ENCODE data around the gene STRADB. TPM values are rescaled to one million over a fixed set of nuclear protein-coding genes. Genes with fewer than 3 reads are reported as not detected.
A peak's percentile ranks its signal among the peaks of the same experiment; 100 is the strongest.

Gene STRADB
- total and polyA plus RNA-seq, 2 of the 4 experiments (the other 2 are of a cell fraction), result 14.9 to 31.5 TPM

- in situ Hi-C loops (cut with MboI; ENCODE audit: low sequenced_read_pairs) (no loop called here), intact Hi-C loops (cut with micrococcal nuclease) (no loop called here), dilution Hi-C loops (cut with HindIII; ENCODE audit: low sequenced_read_pairs, unreplicated experiment) (no loop called here)
- H3K27ac ChIP-seq (ENCODE audit: insufficient read depth, low read length), result peak overlapping the region; percentile 68
- no TSS peak for BruUV-seq (replicated peaks)
- CTCF ChIA-PET, result interaction anchor here (0.6 to 1.2 kb wide), 2 partner anchors 13 to 242 kb away, joined by 3 to 4 read pairs; no protein-coding TSS in a partner anchor
- no peaks in the 10 kb centered on the region for H3K27me3 ChIP-seq (ENCODE audit: control insufficient read depth, insufficient read depth, low read length)
- peaks cover 2% of the 10 kb centered on the region; the same call in 1 of the 2 replicates for H3K9me3 ChIP-seq (ENCODE audit: control insufficient read depth, insufficient read depth, low read length)
- no peak overlapping the region for H3K23ac ChIP-seq (ENCODE audit: low read depth, low read length)
- ATAC-seq (ENCODE audit: low read depth) (peak; percentile 68), DNase-seq (peak; percentile 20)
- TF ChIP-seq BHLHE40 (IDR thresholded peaks at IDR 0.05; ENCODE audit: low read depth, low read length) (no peak), NFE2L2 (IDR thresholded peaks at IDR 0.05; ENCODE audit: low read depth, low read length) (no peak), CEBPB (IDR thresholded peaks at IDR 0.05; ENCODE audit: low read depth, low read length) (no peak), MAFK (IDR thresholded peaks at IDR 0.05; ENCODE audit: low read depth, low read length) (no peak), CTCF (conservative IDR thresholded peaks at IDR 0.05; ENCODE audit: low read depth, low read length) (no peak), SMC3 (IDR thresholded peaks at IDR 0.05; ENCODE audit: low read depth, low read length) (no peak), RFX5 (IDR thresholded peaks at IDR 0.05; ENCODE audit: low read depth, low read length) (no peak)
- H2BK15ac ChIP-seq (ENCODE audit: low read depth, low read length), result no peak overlapping the region; the same call in 2 of the 3 replicates
- H2BK20ac ChIP-seq (ENCODE audit: low read depth, low read length), result no peak overlapping the region; the same call in 1 of the 2 replicates
- H3K4me1 ChIP-seq (ENCODE audit: control insufficient read depth, insufficient read depth, low read length), result peaks cover 18% of the 10 kb centered on the region
- H3K56ac ChIP-seq (ENCODE audit: extremely low read depth, insufficient read depth, low read length), result no peak overlapping the region
- peak overlapping the region; percentile 50; the same call in 1 of the 2 replicates for H2BK120ac ChIP-seq (ENCODE audit: low read depth, low read length)
- H3K14ac ChIP-seq (replicated peaks; ENCODE audit: low read depth, low read length), result peak overlapping the region; percentile 2; the same call in 1 of the 2 replicates
- peak overlapping the region; percentile 63 for H2BK5ac ChIP-seq (ENCODE audit: low read depth, low read length, poor library complexity, severe bottlenecking)
- H3K18ac ChIP-seq (ENCODE audit: low read depth, low read length), result peak overlapping the region; percentile 58
- H3K9ac ChIP-seq (ENCODE audit: low read depth, low read length), result 0 out of 2 replicates have a peak overlapping the region, but pooled peaks have one; percentile 15
- peaks cover 8% of the 10 kb centered on the region; the same call in 1 of the 2 replicates for H3K36me3 ChIP-seq (ENCODE audit: control insufficient read depth, insufficient read depth, low read length)
- no peak overlapping the region for H2AFZ ChIP-seq (replicated peaks; ENCODE audit: low read length, poor library complexity)
- no peak overlapping the region for H3K4me3 ChIP-seq (ENCODE audit: insufficient read depth, low read depth, low read length)
- peaks cover 2% of the 10 kb centered on the region; the same call in 1 of the 2 replicates for H3K9me1 ChIP-seq (ENCODE audit: insufficient read depth, low read length)
- H2AK9ac ChIP-seq (replicated peaks; ENCODE audit: low read depth, low read length, poor library complexity), result peak overlapping the region; percentile 85
- H4K91ac ChIP-seq (ENCODE audit: insufficient read depth, low read depth, low read length), result 0 out of 2 replicates have a peak overlapping the region, but pooled peaks have one; percentile 5
- peak overlapping the region; percentile 1 for H2AK5ac ChIP-seq (ENCODE audit: low read depth, low read length)
- peak overlapping the region; percentile 7 to 46; a peak in 1 of 4 replicates for H4K8ac ChIP-seq (ENCODE audit: low read depth in 2 of 2, low read length in 2 of 2)
- peaks cover 3 to 15% of the 10 kb centered on the region in 2 experiments; a peak in 2 of 4 replicates for H3K79me1 ChIP-seq (ENCODE audit: low read depth in 1 of 2, low read length in 2 of 2)
- POLR2A ChIA-PET (ENCODE audit: unreplicated experiment), result no interaction called here
- no peaks in the 10 kb centered on the region for H4K20me1 ChIP-seq (ENCODE audit: insufficient read depth, low read length)
- no CpG with 5 or more reads among the region's 2 CpGs for WGBS, 2 experiments (ENCODE audit: extremely low coverage in 2 of 2, insufficient read length in 1 of 2)
- peak overlapping the region; percentile 71 for H3K4me2 ChIP-seq (ENCODE audit: low read depth, low read length)
- H4K5ac ChIP-seq (ENCODE audit: low read depth, low read length), result no peak overlapping the region; the same call in 1 of the 2 replicates
- peak overlapping the region; percentile 47 for H3K4ac ChIP-seq (ENCODE audit: low read depth, low read length)
These were observed 14.0 kb downstream of the STRADB start for GRCh38 chr2:201465524-201465971.
